Epithelial cell of proximal tubule (primary cell): ENCODE measurements around the gene NME9. TPM values are rescaled to one million over a fixed set of nuclear protein-coding genes. Genes with fewer than 3 reads are reported as not detected.

ENCODE experiments used
- DNase-seq: peaks from one replicate; pipeline ENCODE4 v3.0.0-alpha.2; 2011; ENCODE audit warnings: low read depth
- H3K4me3 ChIP-seq: 2 replicates; pipeline ENCODE4 v1.5.1; 2011; ENCODE audit warnings: low read depth, mild to moderate bottlenecking, low read length
- CTCF ChIP-seq: conservative IDR thresholded peaks from 2 replicates; pipeline ENCODE4 v1.5.1; 2012; ENCODE audit warnings: low read depth, mild to moderate bottlenecking, low read length
- total RNA-seq: library from RNA; depleted of rRNA; stranded (reverse); fragments of >200 nt; gene quantifications from 2 replicates; pipeline ENCODE4 v1.2.3, GENCODE V29; 2015

Gene NME9
- total RNA-seq, 1 donor from 2014 or later, result not detected

GRCh38 chr3:138303474-138303873, 26.2 kb downstream of the NME9 start:
- no peak for TF ChIP-seq CTCF
- no peak for DNase-seq

GRCh38 chr3:138300647-138301046, 29.0 kb downstream of the NME9 start:
- no peak overlapping the region for H3K4me3 ChIP-seq

More at GRCh38 chr3:138303474-138303873, 26.2 kb downstream of the NME9 start:
- H3K4me3 ChIP-seq, result no peak overlapping the region

GRCh38 chr3:138297876-138298275, 31.8 kb downstream of the NME9 start:
- no peak overlapping the region for H3K4me3 ChIP-seq
- no peak for TF ChIP-seq CTCF
- DNase-seq, result no peak

More at GRCh38 chr3:138300647-138301046, 29.0 kb downstream of the NME9 start:
- no peak for TF ChIP-seq CTCF
- no peak for DNase-seq

- no peak overlapping the region for H3K4me3 ChIP-seq
- TF ChIP-seq CTCF, result no peak
- no peak for DNase-seq
Observed at GRCh38 chr3:138297059-138297607, 32.5 kb downstream of the NME9 start.

- H3K4me3 ChIP-seq, result no peak overlapping the region
- no peak for DNase-seq
- TF ChIP-seq CTCF, result no peak
Observed at GRCh38 chr3:138296639-138297038, 33.0 kb downstream of the NME9 start.

- DNase-seq, result no peak
- no peak for TF ChIP-seq CTCF
- H3K4me3 ChIP-seq, result no peak overlapping the region
Observed at GRCh38 chr3:138289701-138290100, 40.0 kb downstream of the NME9 start.

- H3K4me3 ChIP-seq, result no peak overlapping the region
- TF ChIP-seq CTCF, result no peak
- no peak for DNase-seq
Observed at GRCh38 chr3:138289260-138289659, 40.4 kb downstream of the NME9 start.
